GM12892 (cell line): ENCODE measurements around the gene ORC4.
A peak's percentile ranks its signal among the peaks of the same experiment; 100 is the strongest.

Source experiments
- DNase-seq: peaks from one replicate; pipeline ENCODE4 v3.0.0; 2011; ENCODE audit not compliant: insufficient read length
- FAIRE-seq: peaks from 2 replicates; lab custom pipeline; 2011; peaks lifted over from hg19 to GRCh38; lab: Jason Lieb, UNC
- POLR2A ChIP-seq: IDR thresholded peaks from 2 replicates; pipeline ENCODE4 v1.6.1; 2011; ENCODE audit warnings: low read depth, low read length, control low read depth
- POLR2AphosphoS5 ChIP-seq: IDR thresholded peaks from 2 replicates; pipeline ENCODE4 v1.6.1; 2011; ENCODE audit warnings: low read depth, low read length, control low read depth
- TAF1 ChIP-seq: IDR thresholded peaks from 2 replicates; pipeline ENCODE4 v1.6.1; 2011; ENCODE audit warnings: low read depth, mild to moderate bottlenecking, control low read depth, low read length, borderline replicate concordance

ORC4 gene

DNA sequence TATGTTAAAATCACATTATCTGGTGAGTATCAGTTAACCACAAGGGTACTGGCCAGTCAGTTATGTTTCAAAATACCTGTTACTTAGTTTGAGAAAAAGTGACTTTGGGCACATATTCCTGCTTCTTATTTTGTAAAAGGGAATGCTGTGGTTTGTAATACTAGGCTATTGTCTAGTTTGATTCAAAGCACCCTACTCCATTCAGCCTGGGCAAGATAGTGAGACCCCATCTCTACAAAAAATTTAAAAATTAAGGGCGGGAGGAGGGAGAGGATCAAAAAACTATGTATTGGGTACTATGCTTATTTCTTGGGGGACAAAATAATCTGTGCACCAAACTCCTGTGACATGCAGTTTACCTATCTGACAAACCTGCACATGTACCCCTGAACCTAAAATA is 19.2 kb upstream of the ORC4 start:
- no peak for DNase-seq
- no peak for FAIRE-seq

DNA sequence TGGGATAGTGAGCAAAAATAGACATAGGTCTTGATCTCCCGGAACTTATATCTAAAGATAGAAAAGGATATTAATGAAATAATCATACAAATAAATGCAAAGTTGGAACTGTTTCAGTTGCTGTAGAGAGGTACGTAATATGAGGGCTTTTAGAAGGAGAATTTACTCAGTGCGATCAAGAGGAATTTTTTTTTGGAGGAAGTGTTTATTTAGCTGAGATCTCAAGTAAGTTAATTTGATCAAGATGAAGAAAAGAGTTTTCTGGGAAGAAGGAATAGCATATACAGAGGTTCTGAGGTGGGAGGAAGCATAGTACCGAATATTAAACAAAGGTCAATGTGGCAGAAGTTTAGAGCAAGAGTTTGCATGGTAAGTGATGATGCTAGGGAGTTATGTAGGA is 11.7 kb upstream of the ORC4 start:
- no peak for DNase-seq
- FAIRE-seq, result no peak
- TF ChIP-seq TAF1 (no peak), POLR2A (no peak), POLR2AphosphoS5 (no peak)

More for the DNA sequence above, 19.2 kb upstream of the ORC4 start:
- TF ChIP-seq POLR2AphosphoS5, result no peak
- TF ChIP-seq POLR2A, result no peak
- TF ChIP-seq TAF1, result no peak

DNA sequence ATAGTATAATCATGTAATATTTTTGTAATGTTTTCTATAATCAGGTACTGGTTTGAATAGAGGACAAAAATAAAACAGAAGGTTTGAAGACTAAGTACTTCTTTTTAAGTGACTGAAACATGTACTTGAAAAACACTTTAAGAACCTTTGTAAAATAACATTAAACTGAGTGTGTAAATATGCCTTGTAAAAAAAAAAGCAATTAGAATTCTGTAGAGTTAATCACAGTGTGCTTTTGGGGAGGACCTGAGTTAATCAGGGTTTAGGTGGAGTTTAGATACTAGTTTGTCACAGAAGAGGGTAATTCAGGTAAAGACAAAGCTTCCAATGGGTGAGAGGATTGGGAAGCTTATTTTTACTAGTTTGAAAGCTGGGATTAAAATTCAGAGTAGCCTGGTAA is 10.6 kb upstream of the ORC4 start:
- no peak for TF ChIP-seq TAF1
- TF ChIP-seq POLR2AphosphoS5, result no peak
- TF ChIP-seq POLR2A, result no peak
- DNase-seq (no peak), FAIRE-seq (no peak)

DNA sequence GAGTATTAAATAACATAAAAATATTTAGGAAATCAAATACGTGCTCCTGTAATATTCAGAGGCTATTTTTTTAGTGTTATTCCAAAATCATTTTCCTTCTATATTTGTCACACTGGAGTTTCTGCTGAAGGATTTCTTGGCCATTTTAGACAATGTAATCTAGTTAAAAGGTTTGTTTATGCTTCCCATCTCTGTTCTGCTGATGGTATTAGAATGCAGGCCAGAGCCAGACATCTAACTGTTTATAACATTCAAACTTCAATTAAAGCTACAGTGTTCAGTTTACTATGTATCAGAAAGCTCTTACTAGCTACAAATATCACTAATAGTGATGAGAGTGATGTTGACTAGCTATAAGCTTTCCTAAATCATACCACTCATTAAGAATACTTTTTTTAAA is 8.2 kb upstream of the ORC4 start:
- FAIRE-seq, result no peak
- no peak for DNase-seq
- TF ChIP-seq POLR2AphosphoS5 (no peak), TAF1 (no peak), POLR2A (no peak)

DNA sequence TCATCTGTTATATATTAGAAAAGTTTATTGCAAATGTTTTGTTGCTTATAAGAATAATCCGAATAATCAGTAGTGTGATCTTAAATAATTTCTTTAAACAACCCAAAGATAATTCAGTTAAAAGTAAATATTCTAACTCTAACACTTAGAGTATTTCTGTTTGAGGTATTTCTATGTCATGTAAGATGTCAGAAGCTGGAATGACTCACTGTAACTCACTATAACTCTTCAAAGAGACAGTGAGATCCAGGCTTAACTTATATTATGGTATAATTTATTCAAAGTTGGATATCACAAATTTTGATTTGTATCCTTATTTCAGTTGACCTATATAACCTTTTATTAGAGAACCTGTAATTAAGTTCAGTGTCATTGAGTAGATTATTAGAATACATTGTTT is 7.3 kb upstream of the ORC4 start:
- FAIRE-seq (no peak), DNase-seq (no peak)
- TF ChIP-seq POLR2A, result no peak
- no peak for TF ChIP-seq POLR2AphosphoS5
- no peak for TF ChIP-seq TAF1

DNA sequence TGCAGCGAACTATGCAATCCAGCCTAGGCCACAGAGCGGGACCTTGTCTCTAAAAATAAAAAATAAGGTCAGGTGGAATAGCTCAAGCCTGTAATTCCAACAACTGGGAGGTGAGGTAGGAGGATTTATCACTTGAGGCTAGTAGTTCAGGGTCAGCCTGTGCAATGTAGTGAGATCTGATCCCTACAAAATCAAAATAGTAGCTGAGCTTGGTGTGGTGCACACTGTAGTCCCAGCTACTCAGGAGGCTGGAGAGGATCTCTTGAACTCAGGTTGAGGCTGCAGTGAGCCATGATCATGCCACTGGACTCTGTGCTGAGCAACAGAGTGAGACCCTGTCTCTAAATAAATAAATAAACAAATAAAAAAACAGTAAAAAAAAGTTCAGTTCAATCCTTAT is 6.0 kb upstream of the ORC4 start:
- DNase-seq (no peak), FAIRE-seq (no peak)
- TF ChIP-seq POLR2A (no peak), POLR2AphosphoS5 (no peak), TAF1 (no peak)

DNA sequence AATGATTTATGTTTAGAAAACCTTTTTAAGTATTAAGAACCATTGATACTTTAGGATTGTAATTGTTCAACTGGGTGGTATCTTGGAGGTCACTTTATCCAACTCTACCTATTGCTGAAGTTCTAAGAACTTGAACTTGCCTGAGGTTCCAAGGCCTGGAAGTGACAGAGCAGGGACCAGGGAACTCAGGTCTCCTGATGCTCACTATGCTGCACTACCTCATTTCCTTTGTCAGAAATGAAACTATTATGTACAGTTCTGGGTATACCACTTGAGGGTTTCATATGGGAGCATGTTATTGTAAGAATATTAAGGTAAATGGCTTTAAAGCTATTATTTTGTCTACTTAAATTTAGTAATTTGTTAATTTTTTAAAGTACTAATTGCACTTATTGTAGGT is 3.3 kb upstream of the ORC4 start:
- TF ChIP-seq TAF1 (no peak), POLR2AphosphoS5 (no peak), POLR2A (no peak)
- no peak for DNase-seq
- FAIRE-seq, result peak; percentile 14

DNA sequence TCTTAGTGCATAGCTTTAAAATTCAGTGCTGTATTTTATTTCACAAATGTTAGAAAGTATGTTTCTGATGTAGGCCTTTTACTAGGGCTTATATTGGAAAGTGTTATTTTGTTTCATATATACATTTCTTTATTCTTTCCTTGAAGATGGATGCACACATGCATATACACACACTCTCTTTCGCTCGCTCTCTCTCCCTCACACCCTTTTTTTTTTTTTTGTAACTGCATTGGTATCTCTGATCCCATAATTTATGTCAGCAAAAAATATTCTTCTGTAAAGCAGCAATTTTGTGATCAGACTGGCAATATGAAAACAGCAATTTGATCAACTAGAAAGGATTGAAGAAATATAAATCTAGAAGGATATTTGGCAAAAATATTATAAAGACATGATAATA is 2.3 kb upstream of the ORC4 start:
- TF ChIP-seq POLR2AphosphoS5, result no peak
- no peak for TF ChIP-seq TAF1
- no peak for TF ChIP-seq POLR2A
- FAIRE-seq (no peak), DNase-seq (no peak)

DNA sequence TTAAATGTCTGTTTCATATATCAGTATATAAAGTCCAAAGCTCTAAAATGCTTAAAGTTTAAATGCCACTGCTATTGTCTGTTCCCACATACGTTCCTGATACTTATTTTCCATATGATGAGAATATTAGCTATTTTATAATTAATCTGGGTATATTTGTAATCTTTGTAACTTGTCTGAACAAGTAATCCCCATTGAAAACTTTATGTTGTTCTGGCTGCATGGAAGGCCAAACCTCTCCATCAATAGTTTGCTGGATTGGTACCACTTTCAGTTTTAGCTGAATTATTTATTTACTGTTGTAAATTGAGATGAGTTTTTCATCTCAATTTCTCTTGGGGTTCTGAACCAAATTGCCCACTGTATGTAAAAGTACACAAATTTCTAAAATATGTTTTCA is 1.8 kb upstream of the ORC4 start:
- DNase-seq (no peak), FAIRE-seq (no peak)
- TF ChIP-seq POLR2AphosphoS5 (no peak), TAF1 (no peak), POLR2A (no peak)

DNA sequence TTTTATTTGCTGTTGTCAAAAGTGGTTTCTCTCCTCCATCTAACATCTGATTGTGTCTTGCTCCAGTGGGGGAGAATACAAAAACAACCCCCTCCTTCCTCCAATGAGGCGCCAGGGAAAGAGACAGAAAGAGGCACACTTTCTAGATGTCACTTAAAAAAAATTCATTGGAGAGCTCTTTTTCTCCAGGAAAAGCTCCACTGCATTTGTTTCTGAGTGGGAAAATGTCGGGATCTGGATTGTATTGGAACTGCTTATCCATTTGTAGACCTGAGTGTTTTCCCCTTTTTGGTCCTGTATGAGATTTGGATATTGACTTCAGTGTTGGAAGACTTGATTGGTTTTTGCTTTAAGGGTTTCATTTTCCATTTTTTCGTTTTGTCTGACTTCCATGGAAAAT is 1.3 kb upstream of the ORC4 start:
- no peak for TF ChIP-seq TAF1
- DNase-seq (no peak), FAIRE-seq (no peak)

DNA sequence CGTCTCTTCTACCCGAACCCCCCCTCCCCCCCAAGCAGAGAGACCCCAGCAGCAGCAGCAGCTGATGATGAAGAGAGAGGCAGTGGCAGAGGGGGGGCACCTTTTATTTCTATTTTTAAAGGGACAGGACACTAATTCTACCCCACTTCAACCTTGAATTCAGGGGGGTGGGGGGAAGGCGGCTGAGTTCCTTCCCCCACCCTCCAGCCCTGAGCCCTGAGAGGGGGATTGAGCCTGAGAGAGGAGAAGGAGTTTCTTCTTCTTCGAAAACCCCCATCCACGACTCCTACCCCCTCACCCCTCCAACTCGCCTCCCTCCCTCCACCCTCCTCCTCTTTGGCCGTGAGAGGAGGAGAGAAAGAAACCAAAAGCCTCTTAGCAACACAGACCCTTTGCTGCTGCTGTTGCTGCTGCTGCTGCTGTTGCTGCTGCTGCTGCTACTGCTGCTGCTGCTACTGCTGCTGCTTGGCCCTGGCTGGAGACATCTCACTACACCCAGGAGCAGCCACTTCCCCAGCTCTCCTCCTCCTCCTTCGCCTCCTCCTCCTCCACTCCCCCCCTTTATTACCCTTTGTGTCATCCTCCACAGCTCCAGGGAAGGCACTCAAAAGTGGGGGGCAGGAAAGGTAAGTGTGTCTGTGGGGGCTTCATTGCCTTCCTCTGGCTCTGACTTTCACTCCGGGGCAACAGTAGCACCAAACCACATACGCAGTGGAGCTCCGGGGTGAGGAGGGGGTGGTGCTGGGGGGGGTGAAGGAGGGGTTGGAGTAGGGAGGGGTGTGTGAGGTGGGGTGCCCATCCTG is 723 bp upstream of the ORC4 start, which contains the start of gene MBD5:
TSS of gene MBD5 (plus strand) at position 33 of the 803 bp plus-strand sequence.
- peak; percentile 74 for FAIRE-seq
- TF ChIP-seq POLR2AphosphoS5 (no peak), TAF1 (peak; percentile 93)
- DNase-seq, result peak; percentile 11

DNA sequence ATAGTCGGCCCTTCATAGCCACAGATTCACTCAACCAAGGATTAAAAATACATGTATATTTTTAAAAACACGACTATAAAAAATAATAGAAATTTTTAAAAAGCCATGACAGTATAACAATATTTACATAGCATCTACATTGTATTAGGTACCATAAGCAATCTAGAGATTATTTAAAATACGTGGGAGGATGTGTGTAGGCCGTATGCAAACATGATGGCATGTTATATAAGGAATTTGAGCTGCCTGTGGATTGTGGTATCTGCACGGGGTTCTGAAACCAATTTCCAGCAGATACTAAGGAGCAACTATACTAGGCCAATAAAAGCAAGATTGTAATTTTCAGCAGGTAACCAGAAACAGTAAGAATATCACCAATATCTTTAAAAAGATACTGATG is 5.9 kb downstream of the ORC4 start:
- FAIRE-seq, result no peak
- no peak for DNase-seq
- TF ChIP-seq POLR2AphosphoS5, result no peak
- TF ChIP-seq TAF1, result no peak
- no peak for TF ChIP-seq POLR2A
